OCI-LY7 (cell line): ENCODE results near the gene EEF1AKMT2. TPM values are rescaled to one million over a fixed set of nuclear protein-coding genes. Genes with fewer than 3 reads are reported as not detected.

Source experiments
- Bru-seq: library from RNA; stranded (reverse); fragments of 400-500 nt; gene quantifications from one replicate; lab custom pipeline; 2021; lab: Mats Ljungman, UMichigan
- BruChase-seq, 2 experiments: library from RNA; stranded (reverse); fragments of 400-500 nt; gene quantifications; one replicate each; lab custom pipeline; 2021; lab: Mats Ljungman, UMichigan
- BruUV-seq: library from RNA; stranded (reverse); fragments of 400-500 nt; replicated peaks from 2 replicates; lab custom pipeline; 2021; lab: Mats Ljungman, UMichigan
- CTCF ChIA-PET: fragments of 300-600 bp; sonication (Branson Sonifier 250); formaldehyde crosslinking; loops from one replicate; lab custom pipeline; 2022; ENCODE audit warnings: antibody characterized with exemption; ENCODE audit not compliant: unreplicated experiment; lab: Charles Lee
- POLR2A ChIA-PET: fragments of 300-600 bp; sonication (Branson Sonifier 250); formaldehyde crosslinking; loops from one replicate; lab custom pipeline; 2022; ENCODE audit warnings: antibody characterized with exemption; lab: Charles Lee
- DNase-seq: peaks from one replicate; pipeline ENCODE4 v3.0.0-alpha.2; 2015; ENCODE audit warnings: low spot score
- H2AFZ ChIP-seq: fragments of 200-600 bp; sonication (generic), shearing (Covaris generic); 2 replicates; pipeline ENCODE4 v1.6.1; 2014; ENCODE audit warnings: mild to moderate bottlenecking, antibody characterized with exemption, low read length, moderate library complexity
- H3K27ac ChIP-seq: fragments of 200-600 bp; sonication (generic); 2 replicates; pipeline ENCODE4 v1.5.1; 2014; ENCODE audit warnings: mixed run types, low read depth, mild to moderate bottlenecking, moderate library complexity, low read length, inconsistent platforms; ENCODE audit not compliant: poor library complexity, severe bottlenecking
- H3K36me3 ChIP-seq: fragments of 200-600 bp; sonication (generic); 2 replicates; pipeline ENCODE4 v1.6.1; 2014; ENCODE audit warnings: mild to moderate bottlenecking, antibody characterized with exemption, low read length, moderate library complexity, mixed read lengths; ENCODE audit not compliant: insufficient read depth
- H3K4me1 ChIP-seq: fragments of 200-600 bp; sonication (generic); 2 replicates; pipeline ENCODE4 v1.5.1; 2014; ENCODE audit warnings: mild to moderate bottlenecking, low read length; ENCODE audit not compliant: insufficient read depth, poor library complexity, severe bottlenecking
- H3K4me2 ChIP-seq: fragments of 200-600 bp; sonication (generic); 2 replicates; pipeline ENCODE4 v1.6.1; 2014; ENCODE audit warnings: mild to moderate bottlenecking, low read length
- H3K4me3 ChIP-seq: fragments of 200-600 bp; sonication (generic); 2 replicates; pipeline ENCODE4 v1.5.1; 2014; ENCODE audit warnings: mild to moderate bottlenecking, low read depth, low read length; ENCODE audit not compliant: poor library complexity, severe bottlenecking
- H3K79me2 ChIP-seq: fragments of 200-600 bp; sonication (generic); 2 replicates; pipeline ENCODE4 v1.6.1; 2016; ENCODE audit warnings: low read depth, mild to moderate bottlenecking, low read length, moderate library complexity, mixed read lengths; ENCODE audit not compliant: insufficient read depth
- H3K9me2 ChIP-seq: fragments of 200-600 bp; sonication (generic); 2 replicates; pipeline ENCODE4 v1.6.1; 2016; ENCODE audit warnings: mild to moderate bottlenecking, low read length, mixed read lengths; ENCODE audit not compliant: insufficient read depth
- H3K9me3 ChIP-seq: fragments of 200-600 bp; sonication (generic); 2 replicates; pipeline ENCODE4 v1.6.1; 2014; ENCODE audit warnings: mild to moderate bottlenecking, mixed run types, low read length, mixed read lengths
- H4K20me1 ChIP-seq: fragments of 200-600 bp; sonication (generic); 2 replicates; pipeline ENCODE4 v1.6.1; 2014; ENCODE audit warnings: mild to moderate bottlenecking, antibody characterized with exemption, low read length, moderate library complexity, mixed read lengths; ENCODE audit not compliant: insufficient read depth
- EZH2phosphoT487 ChIP-seq: fragments of 200-600 bp; sonication (generic); IDR thresholded peaks from 2 replicates; pipeline ENCODE4 v1.6.1; 2018; ENCODE audit warnings: low read depth, borderline replicate concordance, mild to moderate bottlenecking, mixed run types, antibody characterized with exemption, low read length, moderate library complexity, mixed read lengths
- intact Hi-C: fragments of 100-400 bp; cut with micrococcal nuclease; formaldehyde crosslinking; loops from one replicate; pipeline ENCODE4 v1.10.0; 2022; ENCODE audit not compliant: unreplicated experiment
- long read RNA-seq: library from polyadenylated mRNA; stranded (forward); transcript quantifications from one replicate; pipeline ENCODE4 v2.0.0, GENCODE V29; 2022
- total RNA-seq, 2 experiments: library from RNA; depleted of rRNA in 1 of 2; stranded (reverse); fragments of >200 nt in 1 of 2; shearing (Covaris generic) in 1 of 2; gene quantifications; 2 replicates each; pipeline ENCODE4 v1.2.3, GENCODE V29; 2014 to 2022
- TF ChIP-seq, protein P1 (sequence below): fragments of 200-600 bp; sonication (generic); conservative IDR thresholded peaks from 2 replicates; pipeline ENCODE4 v1.5.1; 2014; ENCODE audit warnings: mild to moderate bottlenecking, antibody characterized with exemption, low read length, moderate library complexity, mixed read lengths

The EEF1AKMT2 gene
- total RNA-seq (2014; rRNA removed; shearing (Covaris generic)) (27.5 and 37.7 TPM in 2 replicates), total RNA-seq (2022) (32.4 and 35.0 TPM in 2 replicates), Bru-seq, nascent RNA (percentile 93 among the genes with signal in this experiment), BruChase-seq, experiment 1, labeled RNA remaining after a 6-hour chase (percentile 99 among the genes with signal in this experiment), BruChase-seq, experiment 2, labeled RNA remaining after a 2-hour chase (percentile 98 among the genes with signal in this experiment)
- long read RNA-seq, transcript EEF1AKMT2-202 (6 exons, 1,013 nt) = minor isoform, 8 of 62 reads
- long read RNA-seq, transcript EEF1AKMT2-201 (7 exons, 1,462 nt) = major isoform, 39 of 62 reads
- long read RNA-seq, partial matches to known transcripts = 1 of 62 reads
- long read RNA-seq, other reads (novel, unspliced or antisense) = 11 of 62 reads

DNA sequence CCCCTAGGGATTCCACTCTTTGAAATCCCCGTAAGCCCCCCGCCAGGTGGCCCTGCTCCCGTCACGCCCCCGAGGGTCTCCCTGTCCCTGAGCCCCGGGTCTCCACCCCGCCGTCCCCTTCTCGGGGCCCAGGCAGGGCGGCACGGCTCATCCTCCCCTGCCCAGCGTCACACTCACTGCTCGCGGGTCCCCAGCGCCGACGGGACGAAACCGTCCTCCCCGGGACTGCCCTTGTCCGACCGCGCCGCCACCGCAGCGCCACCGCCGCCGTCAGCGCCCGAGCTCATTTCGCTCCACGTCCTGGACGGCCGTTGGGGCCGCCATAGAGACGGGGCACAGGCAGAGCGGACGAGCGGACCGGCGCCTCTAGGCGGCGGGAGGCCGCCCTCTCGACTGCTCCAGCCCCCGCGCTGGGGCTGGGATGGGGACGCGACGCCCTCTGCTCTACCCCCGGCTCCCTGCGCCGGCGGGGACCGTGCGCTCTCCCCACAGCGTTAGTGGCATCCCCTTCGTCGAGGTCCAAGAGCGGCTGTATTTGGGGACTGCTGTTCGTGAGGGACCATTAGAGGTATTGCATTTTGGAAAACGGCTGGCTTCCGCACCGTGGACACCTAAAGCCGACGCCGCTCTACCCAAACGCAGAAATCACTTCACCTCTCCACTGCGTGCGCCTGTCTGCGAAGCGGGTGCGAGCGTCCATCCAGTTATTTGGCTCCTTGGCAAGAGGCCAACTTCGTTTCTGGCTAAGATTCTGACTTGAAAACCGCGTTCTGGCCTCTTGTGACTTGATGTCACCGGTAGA lies at the start of gene EEF1AKMT2:
Gene EEF1AKMT2 (minus strand): TSS at position 341 of the 802 bp plus-strand sequence. CDS start 54 bp downstream, at position 287.
- peak; percentile 92 for DNase-seq
- peak within 1 kb of the TSS; percentile 80 for H3K4me3 ChIP-seq
- peaks cover 13% of the 10 kb centered on the region for H3K4me1 ChIP-seq
- TF ChIP-seq, protein P1, sequence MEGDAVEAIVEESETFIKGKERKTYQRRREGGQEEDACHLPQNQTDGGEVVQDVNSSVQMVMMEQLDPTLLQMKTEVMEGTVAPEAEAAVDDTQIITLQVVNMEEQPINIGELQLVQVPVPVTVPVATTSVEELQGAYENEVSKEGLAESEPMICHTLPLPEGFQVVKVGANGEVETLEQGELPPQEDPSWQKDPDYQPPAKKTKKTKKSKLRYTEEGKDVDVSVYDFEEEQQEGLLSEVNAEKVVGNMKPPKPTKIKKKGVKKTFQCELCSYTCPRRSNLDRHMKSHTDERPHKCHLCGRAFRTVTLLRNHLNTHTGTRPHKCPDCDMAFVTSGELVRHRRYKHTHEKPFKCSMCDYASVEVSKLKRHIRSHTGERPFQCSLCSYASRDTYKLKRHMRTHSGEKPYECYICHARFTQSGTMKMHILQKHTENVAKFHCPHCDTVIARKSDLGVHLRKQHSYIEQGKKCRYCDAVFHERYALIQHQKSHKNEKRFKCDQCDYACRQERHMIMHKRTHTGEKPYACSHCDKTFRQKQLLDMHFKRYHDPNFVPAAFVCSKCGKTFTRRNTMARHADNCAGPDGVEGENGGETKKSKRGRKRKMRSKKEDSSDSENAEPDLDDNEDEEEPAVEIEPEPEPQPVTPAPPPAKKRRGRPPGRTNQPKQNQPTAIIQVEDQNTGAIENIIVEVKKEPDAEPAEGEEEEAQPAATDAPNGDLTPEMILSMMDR = peak; percentile 69
- no peak for TF ChIP-seq EZH2phosphoT487
- ChIA-PET POLR2A (interaction anchor here (0.6 to 1.6 kb wide), 8 partner anchors 8 to 584 kb away, joined by 3 to 5 read pairs (median 3); partner anchors contain the start of gene ABRAXAS2), CTCF (no interaction called here)
- peak within 1 kb of the TSS; percentile 81 for H3K27ac ChIP-seq
- peak within 1 kb of the TSS; percentile 86 for H3K4me2 ChIP-seq
- no peaks in the 10 kb centered on the region for H4K20me1 ChIP-seq
- H3K36me3 ChIP-seq = peaks cover 34% of the 10 kb centered on the region
- no peaks in the 10 kb centered on the region for H3K9me2 ChIP-seq
- intact Hi-C loops = loop anchor here (1.0 to 5.0 kb wide), 3 partner anchors 10 to 259 kb away; partner anchors contain the start of gene ABRAXAS2
- peak within 1 kb of the TSS; percentile 89 for H2AFZ ChIP-seq
- no peaks in the 10 kb centered on the region for H3K9me3 ChIP-seq
- BruUV-seq = no TSS peak
- H3K79me2 ChIP-seq = peaks cover 26% of the 10 kb centered on the region

DNA sequence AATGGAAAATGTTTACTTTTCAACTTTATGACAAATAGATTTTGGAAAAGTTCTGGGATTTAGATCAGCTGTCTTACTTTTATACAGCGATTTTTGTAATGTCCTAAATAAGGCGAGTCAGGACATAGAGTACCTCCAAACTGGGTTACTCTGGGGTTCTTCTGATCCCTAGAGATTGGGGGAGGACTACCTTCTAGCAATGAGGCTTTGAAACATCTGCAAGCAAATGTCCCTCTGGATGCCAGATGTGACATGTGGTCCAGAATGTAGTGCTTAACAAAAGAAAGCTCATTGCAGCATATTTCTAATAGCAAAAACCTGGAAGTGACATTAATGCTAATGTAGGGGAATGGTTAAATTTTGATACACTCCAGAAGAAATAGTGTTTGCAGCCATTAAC lies 46.0 kb upstream of the EEF1AKMT2 start:
- TF ChIP-seq, protein P1 = no peak
- no peak for TF ChIP-seq EZH2phosphoT487
- BruUV-seq = no TSS peak

More for the DNA sequence above, 46.0 kb upstream of the EEF1AKMT2 start:
- no peak overlapping the region for H3K4me3 ChIP-seq
- no peaks in the 10 kb centered on the region for H3K4me1 ChIP-seq
- H3K4me2 ChIP-seq = no peak overlapping the region
- POLR2A ChIA-PET = interaction anchor here (0.5 kb wide), 1 partner anchor 106 kb away, joined by 5 read pairs; no protein-coding TSS in a partner anchor
- intact Hi-C loops = no loop called here
- no peak overlapping the region for H3K27ac ChIP-seq
- no peaks in the 10 kb centered on the region for H4K20me1 ChIP-seq
- H3K9me3 ChIP-seq = no peaks in the 10 kb centered on the region
- peaks cover 43% of the 10 kb centered on the region for H3K36me3 ChIP-seq
- no peak overlapping the region for H2AFZ ChIP-seq
- CTCF ChIA-PET = no interaction called here
- H3K9me2 ChIP-seq = no peaks in the 10 kb centered on the region
- DNase-seq = no peak
- H3K79me2 ChIP-seq = no peaks in the 10 kb centered on the region
